IPS-18a (cell line): ENCODE data around the gene CRTC1.

Experiments
- H3K27ac ChIP-seq: one replicate; pipeline ENCODE4 v1.5.1; 2013; ENCODE audit warnings: low read length
- H3K27me3 ChIP-seq: one replicate; pipeline ENCODE4 v1.6.1; 2013; ENCODE audit warnings: mild to moderate bottlenecking, low read length; ENCODE audit not compliant: control insufficient read depth, insufficient read depth
- H3K36me3 ChIP-seq: one replicate; pipeline ENCODE4 v1.6.1; 2013; ENCODE audit warnings: low read depth, low read length; ENCODE audit not compliant: control insufficient read depth
- H3K4me1 ChIP-seq: one replicate; pipeline ENCODE4 v1.6.1; 2013; ENCODE audit warnings: low read depth, low read length; ENCODE audit not compliant: control insufficient read depth
- H3K4me3 ChIP-seq: one replicate; pipeline ENCODE4 v1.5.1; 2013; ENCODE audit warnings: low read length
- H3K9ac ChIP-seq: one replicate; pipeline ENCODE4 v1.6.1; 2013; ENCODE audit warnings: mild to moderate bottlenecking, low read length, moderate library complexity
- H3K9me3 ChIP-seq: one replicate; pipeline ENCODE4 v1.6.1; 2013; ENCODE audit warnings: low read depth, low read length; ENCODE audit not compliant: control insufficient read depth

CRTC1 gene

GRCh38 chr19:18745931-18746330 lies 62.5 kb downstream of the CRTC1 start:
- Histone ChIP-seq H3K27me3 (no peaks in the 10 kb centered on the region), H3K9me3 (no peaks in the 10 kb centered on the region), H3K36me3 (no peaks in the 10 kb centered on the region), H3K9ac (no peak overlapping the region), H3K4me1 (peaks cover 9% of the 10 kb centered on the region), H3K27ac (no peak overlapping the region), H3K4me3 (no peak overlapping the region)

- no peak overlapping the region for H3K27ac ChIP-seq
- H3K27me3 ChIP-seq = no peaks in the 10 kb centered on the region
- H3K9ac ChIP-seq = no peak overlapping the region
- peaks cover 9% of the 10 kb centered on the region for H3K4me1 ChIP-seq
- no peak overlapping the region for H3K4me3 ChIP-seq
- H3K36me3 ChIP-seq = no peaks in the 10 kb centered on the region
- no peaks in the 10 kb centered on the region for H3K9me3 ChIP-seq
Observed at GRCh38 chr19:18746401-18747325, 63.2 kb downstream of the CRTC1 start.

- no peaks in the 10 kb centered on the region for H3K36me3 ChIP-seq
- H3K4me1 ChIP-seq = peaks cover 9% of the 10 kb centered on the region
- no peaks in the 10 kb centered on the region for H3K27me3 ChIP-seq
- no peak overlapping the region for H3K9ac ChIP-seq
- no peak overlapping the region for H3K4me3 ChIP-seq
- no peaks in the 10 kb centered on the region for H3K9me3 ChIP-seq
- H3K27ac ChIP-seq = no peak overlapping the region
Observed at GRCh38 chr19:18749362-18750231, 66.1 kb downstream of the CRTC1 start.

GRCh38 chr19:18750295-18750970 lies 67.0 kb downstream of the CRTC1 start:
- Histone ChIP-seq H3K4me3 (no peak overlapping the region), H3K9me3 (no peaks in the 10 kb centered on the region), H3K9ac (no peak overlapping the region), H3K27ac (no peak overlapping the region), H3K27me3 (no peaks in the 10 kb centered on the region), H3K4me1 (peaks cover 9% of the 10 kb centered on the region), H3K36me3 (no peaks in the 10 kb centered on the region)

- peaks cover 9% of the 10 kb centered on the region for H3K4me1 ChIP-seq
- H3K4me3 ChIP-seq = no peak overlapping the region
- H3K27ac ChIP-seq = no peak overlapping the region
- no peak overlapping the region for H3K9ac ChIP-seq
- H3K9me3 ChIP-seq = no peaks in the 10 kb centered on the region
- H3K27me3 ChIP-seq = no peaks in the 10 kb centered on the region
- H3K36me3 ChIP-seq = no peaks in the 10 kb centered on the region
Observed at GRCh38 chr19:18751571-18751970, 68.1 kb downstream of the CRTC1 start.

GRCh38 chr19:18754501-18754900 lies 71.0 kb downstream of the CRTC1 start:
- H3K4me1 ChIP-seq = peaks cover 5% of the 10 kb centered on the region
- no peaks in the 10 kb centered on the region for H3K27me3 ChIP-seq
- no peak overlapping the region for H3K4me3 ChIP-seq
- H3K9me3 ChIP-seq = no peaks in the 10 kb centered on the region
- H3K36me3 ChIP-seq = no peaks in the 10 kb centered on the region
- no peak overlapping the region for H3K27ac ChIP-seq
- no peak overlapping the region for H3K9ac ChIP-seq

GRCh38 chr19:18756896-18757295 lies 73.4 kb downstream of the CRTC1 start:
- Histone ChIP-seq H3K4me1 (no peaks in the 10 kb centered on the region), H3K4me3 (no peak overlapping the region), H3K27ac (no peak overlapping the region), H3K27me3 (no peaks in the 10 kb centered on the region), H3K9ac (no peak overlapping the region), H3K36me3 (no peaks in the 10 kb centered on the region), H3K9me3 (no peaks in the 10 kb centered on the region)

GRCh38 chr19:18759304-18759994 lies 76.0 kb downstream of the CRTC1 start:
- H3K9ac ChIP-seq = no peak overlapping the region
- H3K36me3 ChIP-seq = no peaks in the 10 kb centered on the region
- H3K27me3 ChIP-seq = peaks cover 8% of the 10 kb centered on the region
- H3K27ac ChIP-seq = no peak overlapping the region
- no peaks in the 10 kb centered on the region for H3K4me1 ChIP-seq
- H3K9me3 ChIP-seq = no peaks in the 10 kb centered on the region
- H3K4me3 ChIP-seq = no peak overlapping the region

GRCh38 chr19:18759995-18760426 lies 76.5 kb downstream of the CRTC1 start:
- Histone ChIP-seq H3K4me1 (no peaks in the 10 kb centered on the region), H3K4me3 (no peak overlapping the region), H3K27me3 (peaks cover 14% of the 10 kb centered on the region), H3K27ac (no peak overlapping the region), H3K9me3 (no peaks in the 10 kb centered on the region), H3K36me3 (no peaks in the 10 kb centered on the region), H3K9ac (no peak overlapping the region)

GRCh38 chr19:18760440-18761383 lies 77.2 kb downstream of the CRTC1 start:
- peaks cover 20% of the 10 kb centered on the region for H3K27me3 ChIP-seq
- H3K27ac ChIP-seq = no peak overlapping the region
- no peak overlapping the region for H3K9ac ChIP-seq
- H3K4me3 ChIP-seq = no peak overlapping the region
- H3K36me3 ChIP-seq = no peaks in the 10 kb centered on the region
- no peaks in the 10 kb centered on the region for H3K9me3 ChIP-seq
- H3K4me1 ChIP-seq = no peaks in the 10 kb centered on the region
